ENCODE results near the gene IST1. TPM values are rescaled to one million over a fixed set of nuclear protein-coding genes. Genes with fewer than 3 reads are reported as not detected.
"Not testable (repeated sequence)": the region's sequence is repeated elsewhere in the genome, so short reads cannot be mapped to it uniquely, and the experiment has no call there.

IST1 gene
- 100 to 1,000 TPM; 117 to 138 TPM for total RNA-seq
- long read RNA-seq, full-length matches to known transcripts = 106 of 149 reads
- long read RNA-seq, partial matches to known transcripts = 6 of 149 reads
- long read RNA-seq, other reads (novel, unspliced or antisense) = 37 of 149 reads

GRCh38 chr16:71894921-71895678, at the start of gene IST1:
Gene IST1, plus strand, starts transcription at chr16:71895531. Its CDS starts 20,110 bp downstream, at chr16:71915641.
- ATAC-seq (peak; percentile 97 to 98), DNase-seq (peak; percentile 99)
- intact Hi-C loops (cut with DNase I) = loop anchor here in 1 of 2 donors (2.0 kb wide), 2 partner anchors 66 to 86 kb away; partner anchors contain the start of gene AP1G1

GRCh38 chr16:71845639-71846430, 49.5 kb upstream of the IST1 start, which contains the start of gene ATXN1L:
Gene ATXN1L, plus strand, starts transcription at chr16:71845976. Its CDS starts 3,765 bp downstream, at chr16:71849741.
- DNase-seq = peak; percentile 93
- peak; percentile 98 for ATAC-seq
- intact Hi-C loops (cut with DNase I) = loop anchor here in 1 of 2 donors (5.0 kb wide), 1 partner anchor 39 kb away; the partner anchor contains the start of gene AP1G1

- DNase-seq (no peak), ATAC-seq (peak in 1 of 2 donors; percentile 4)
- intact Hi-C loops (cut with DNase I) = loop anchor here in 1 of 2 donors (5.0 kb wide), 1 partner anchor 39 kb away; the partner anchor contains the start of gene AP1G1
These were observed 48.9 kb upstream of the IST1 start for GRCh38 chr16:71846431-71846830.

- DNase-seq = no peak
- no peak for ATAC-seq
- intact Hi-C loops (cut with DNase I) = loop anchor here in 1 of 2 donors (5.0 kb wide), 1 partner anchor 40 kb away; the partner anchor contains the start of gene AP1G1
These were observed 48.2 kb upstream of the IST1 start for GRCh38 chr16:71847096-71847495.

- no peak for DNase-seq
- intact Hi-C loops (cut with DNase I) = loop anchor here in 1 of 2 donors (5.0 kb wide), 1 partner anchor 41 kb away; the partner anchor contains the start of gene AP1G1
- no peak for ATAC-seq
These were observed 46.7 kb upstream of the IST1 start for GRCh38 chr16:71848622-71849021.

- no peak for DNase-seq
- ATAC-seq = peak in 1 of 2 donors; percentile 56
- intact Hi-C loops (cut with DNase I) = no loop called here
These were observed 43.6 kb upstream of the IST1 start for GRCh38 chr16:71851746-71852145.

GRCh38 chr16:71852158-71852557, 43.2 kb upstream of the IST1 start:
- intact Hi-C loops (cut with DNase I) = no loop called here
- DNase-seq (no peak), ATAC-seq (no peak)

GRCh38 chr16:71852561-71852960, 42.8 kb upstream of the IST1 start:
- intact Hi-C loops (cut with DNase I) = no loop called here

GRCh38 chr16:71853413-71853812, 41.9 kb upstream of the IST1 start:
- ATAC-seq (no peak), DNase-seq (no peak)
- intact Hi-C loops (cut with DNase I) = no loop called here

More at GRCh38 chr16:71852561-71852960, 42.8 kb upstream of the IST1 start:
- ATAC-seq = no peak
- DNase-seq = no peak

- DNase-seq (no peak), ATAC-seq (peak in 1 of 2 donors; percentile 7)
- intact Hi-C loops (cut with DNase I) = no loop called here
These were observed 40.9 kb upstream of the IST1 start for GRCh38 chr16:71854369-71854948.

GRCh38 chr16:71855937-71856662, 39.2 kb upstream of the IST1 start:
- intact Hi-C loops (cut with DNase I) = no loop called here
- DNase-seq = no peak
- peak in 1 of 2 donors; percentile 11 for ATAC-seq

GRCh38 chr16:71859762-71860521, 35.4 kb upstream of the IST1 start:
- intact Hi-C loops (cut with DNase I) = no loop called here
- DNase-seq = no peak
- no peak for ATAC-seq

- ATAC-seq = no peak
- intact Hi-C loops (cut with DNase I) = no loop called here
- DNase-seq = no peak
These were observed 31.3 kb upstream of the IST1 start for GRCh38 chr16:71863995-71864394.

GRCh38 chr16:71865173-71865863, 30.0 kb upstream of the IST1 start:
- intact Hi-C loops (cut with DNase I) = no loop called here
- peak; percentile 47 to 64 for ATAC-seq
- no peak for DNase-seq

GRCh38 chr16:71867175-71867574, 28.2 kb upstream of the IST1 start:
- DNase-seq; intact Hi-C loops (cut with DNase I); ATAC-seq: not testable (repeated sequence)

- DNase-seq (no peak), ATAC-seq (no peak)
- intact Hi-C loops (cut with DNase I) = no loop called here
These were observed 27.4 kb upstream of the IST1 start for GRCh38 chr16:71867939-71868338.

GRCh38 chr16:71869089-71869488, 26.2 kb upstream of the IST1 start:
- no peak for DNase-seq
- ATAC-seq = no peak
- intact Hi-C loops (cut with DNase I) = no loop called here

Data from left cardiac atrium (tissue), 4 donors.